ENCODE measurements around the gene PPFIA1. TPM values are rescaled to one million over a fixed set of nuclear protein-coding genes. Genes with fewer than 3 reads are reported as not detected.

Gene PPFIA1
- total RNA-seq, 1 experiment from 2014 or later = 48.6 TPM

- DNase-seq (ENCODE audit: low spot score) = no peak
Measured at GRCh38 chr11:70297341-70297740, 26.9 kb downstream of the PPFIA1 start.

GRCh38 chr11:70298243-70298915 lies 27.9 kb downstream of the PPFIA1 start:
- no peak for DNase-seq (ENCODE audit: low spot score)

- no peak for DNase-seq (ENCODE audit: low spot score)
Measured at GRCh38 chr11:70299636-70300035, 29.1 kb downstream of the PPFIA1 start.

- DNase-seq (ENCODE audit: low spot score) = no peak
Measured at GRCh38 chr11:70301191-70301590, 30.7 kb downstream of the PPFIA1 start.

- no peak for DNase-seq (ENCODE audit: low spot score)
Measured at GRCh38 chr11:70301721-70302418, 31.4 kb downstream of the PPFIA1 start.

- DNase-seq (ENCODE audit: low spot score) = no peak
Measured at GRCh38 chr11:70302419-70302752, 31.9 kb downstream of the PPFIA1 start.

- DNase-seq (ENCODE audit: low spot score) = no peak
Measured at GRCh38 chr11:70303070-70303469, 32.6 kb downstream of the PPFIA1 start.

- DNase-seq (ENCODE audit: low spot score) = no peak
Measured at GRCh38 chr11:70304208-70304603, 33.7 kb downstream of the PPFIA1 start.

GRCh38 chr11:70305501-70305900 lies 35.0 kb downstream of the PPFIA1 start:
- DNase-seq (ENCODE audit: low spot score) = no peak

GRCh38 chr11:70306586-70307033 lies 36.1 kb downstream of the PPFIA1 start:
- no peak for DNase-seq (ENCODE audit: low spot score)

- no peak for DNase-seq (ENCODE audit: low spot score)
Measured at GRCh38 chr11:70307176-70307575, 36.7 kb downstream of the PPFIA1 start.

- DNase-seq (ENCODE audit: low spot score) = no peak
Measured at GRCh38 chr11:70311616-70312015, 41.1 kb downstream of the PPFIA1 start.

- DNase-seq (ENCODE audit: low spot score) = no peak
Measured at GRCh38 chr11:70312401-70313357, 42.2 kb downstream of the PPFIA1 start.

- DNase-seq (ENCODE audit: low spot score) = no peak
Measured at GRCh38 chr11:70313945-70314344, 43.5 kb downstream of the PPFIA1 start.

GRCh38 chr11:70314730-70315129 lies 44.2 kb downstream of the PPFIA1 start:
- DNase-seq (ENCODE audit: low spot score) = no peak

GRCh38 chr11:70315716-70316115 lies 45.2 kb downstream of the PPFIA1 start:
- no peak for DNase-seq (ENCODE audit: low spot score)

GRCh38 chr11:70317581-70318305 lies 47.3 kb downstream of the PPFIA1 start:
- DNase-seq (ENCODE audit: low spot score) = no peak

- no peak for DNase-seq (ENCODE audit: low spot score)
Measured at GRCh38 chr11:70319396-70320076, 49.0 kb downstream of the PPFIA1 start.

- DNase-seq (ENCODE audit: low spot score) = no peak
Measured at GRCh38 chr11:70322666-70323065, 52.2 kb downstream of the PPFIA1 start.

- DNase-seq (ENCODE audit: low spot score) = no peak
Measured at GRCh38 chr11:70323806-70324205, 53.3 kb downstream of the PPFIA1 start.

Data from HT-29 (cell line).